Suprapubic skin (tissue), 4 donors: ENCODE measurements around the gene HDAC11. TPM values are rescaled to one million over a fixed set of nuclear protein-coding genes. Genes with fewer than 3 reads are reported as not detected.

Experiments
- DNase-seq, 2 donors: peaks; one replicate each; pipeline ENCODE4 v3.0.0-alpha.2; 2019; ENCODE audit warnings: low spot score in 2 of 2
- H3K27ac ChIP-seq: fragments of 200-600 bp; sonication (generic); one replicate; pipeline ENCODE4 v1.5.1; 2019
- H3K27me3 ChIP-seq: fragments of 200-600 bp; sonication (generic); one replicate; pipeline ENCODE4 v1.5.1; 2019
- H3K36me3 ChIP-seq: fragments of 200-600 bp; sonication (generic); one replicate; pipeline ENCODE4 v1.5.1; 2019
- H3K4me1 ChIP-seq: fragments of 200-600 bp; sonication (generic); one replicate; pipeline ENCODE4 v1.5.1; 2019
- H3K4me3 ChIP-seq: fragments of 200-600 bp; sonication (generic); one replicate; pipeline ENCODE4 v1.5.1; 2019; ENCODE audit warnings: mild to moderate bottlenecking
- H3K9me3 ChIP-seq: fragments of 200-600 bp; sonication (generic); one replicate; pipeline ENCODE4 v1.5.1; 2019
- EP300 ChIP-seq: sonication (generic); formaldehyde crosslinking; IDR thresholded peaks from one replicate; pipeline ENCODE4 v1.6.1; 2017; ENCODE audit warnings: antibody characterized with exemption
- POLR2A ChIP-seq, 2 donors: fragments of 450-650 bp; IDR thresholded peaks; one replicate each; pipeline ENCODE4 v1.6.1; 2017; ENCODE audit warnings: antibody characterized with exemption in 2 of 2, mild to moderate bottlenecking in 2 of 2, moderate library complexity in 2 of 2
- POLR2AphosphoS5 ChIP-seq, 3 donors: sonication (generic); formaldehyde crosslinking; IDR thresholded peaks; one replicate each; pipeline ENCODE4 v1.6.1; 2017; ENCODE audit warnings: antibody characterized with exemption in 3 of 3
- WGBS: methylation state at CpG from one replicate; pipeline ENCODE4 v1.1.5; 2018; 5-methylcytosine and 5-hydroxymethylcytosine counted together
- total RNA-seq, 4 donors: library from RNA; depleted of rRNA; stranded (reverse); fragments of >200 nt; gene quantifications; one replicate each; pipeline ENCODE4 v1.1.0, GENCODE V29; 2016
- TF ChIP-seq, protein P1 (sequence below), 2 donors: fragments of 200-600 bp in 1 of 2; fragments of 450-650 bp in 1 of 2; sonication (generic) in 1 of 2; IDR thresholded peaks; one replicate each; pipeline ENCODE4 v1.5.1; 2016 to 2019; ENCODE audit warnings: antibody characterized with exemption in 2 of 2, mild to moderate bottlenecking in 1 of 2, moderate library complexity in 1 of 2

Gene HDAC11
- total RNA-seq, 4 donors from 2014 or later = 16.7 to 28.3 (median 27.5) TPM

DNA sequence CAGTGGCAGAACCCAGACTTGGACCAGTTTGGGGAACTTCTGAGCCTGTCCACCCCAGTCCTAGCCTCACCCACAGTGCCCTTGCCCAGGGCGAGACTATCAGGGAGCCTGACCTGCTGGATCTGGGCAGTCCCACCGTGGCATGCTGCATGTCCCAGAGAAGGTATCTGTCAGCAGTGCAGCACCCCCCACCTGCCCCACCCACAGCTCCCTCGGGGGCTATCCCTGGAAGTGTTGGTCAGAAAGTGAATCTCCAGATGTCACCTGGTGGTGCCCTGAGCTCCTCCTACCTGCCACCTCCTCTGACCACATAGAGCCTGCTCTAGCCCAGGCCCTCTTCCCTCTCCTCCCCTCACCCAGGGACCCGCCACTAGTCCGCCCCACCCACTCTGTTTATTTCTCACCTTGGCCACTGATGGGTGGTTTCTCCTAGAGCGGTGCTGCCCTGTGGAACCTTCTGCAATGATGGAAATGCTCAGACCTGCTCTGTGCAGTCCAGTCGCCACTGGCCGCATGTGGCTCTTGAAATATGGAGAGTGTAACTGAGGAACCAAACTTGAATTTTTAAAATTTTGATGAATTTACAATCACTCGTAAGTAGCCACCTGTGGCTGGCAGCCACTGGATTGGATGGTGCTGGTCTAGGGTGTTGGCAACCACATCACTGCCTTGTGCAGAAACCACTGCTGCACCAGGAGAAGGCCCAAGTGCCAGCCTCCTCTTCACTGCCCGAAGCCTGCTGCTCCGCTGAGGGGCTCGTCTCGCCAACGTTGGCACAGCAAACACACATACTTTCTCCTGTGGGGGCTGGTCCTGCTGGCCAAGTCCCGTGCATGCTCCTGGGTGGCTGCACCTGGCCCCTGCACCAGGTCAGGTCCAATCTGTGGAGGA is 13.1 kb downstream of the HDAC11 start:
- peaks cover 11% of the 10 kb centered on the region for H3K36me3 ChIP-seq
- peaks cover 16% of the 10 kb centered on the region for H3K4me1 ChIP-seq
- 89% methylated on average over 13 of the region's 15 CpGs for WGBS
- no peaks in the 10 kb centered on the region for H3K9me3 ChIP-seq
- no peak overlapping the region for H3K27ac ChIP-seq
- H3K27me3 ChIP-seq = no peaks in the 10 kb centered on the region
- TF ChIP-seq, protein P1, sequence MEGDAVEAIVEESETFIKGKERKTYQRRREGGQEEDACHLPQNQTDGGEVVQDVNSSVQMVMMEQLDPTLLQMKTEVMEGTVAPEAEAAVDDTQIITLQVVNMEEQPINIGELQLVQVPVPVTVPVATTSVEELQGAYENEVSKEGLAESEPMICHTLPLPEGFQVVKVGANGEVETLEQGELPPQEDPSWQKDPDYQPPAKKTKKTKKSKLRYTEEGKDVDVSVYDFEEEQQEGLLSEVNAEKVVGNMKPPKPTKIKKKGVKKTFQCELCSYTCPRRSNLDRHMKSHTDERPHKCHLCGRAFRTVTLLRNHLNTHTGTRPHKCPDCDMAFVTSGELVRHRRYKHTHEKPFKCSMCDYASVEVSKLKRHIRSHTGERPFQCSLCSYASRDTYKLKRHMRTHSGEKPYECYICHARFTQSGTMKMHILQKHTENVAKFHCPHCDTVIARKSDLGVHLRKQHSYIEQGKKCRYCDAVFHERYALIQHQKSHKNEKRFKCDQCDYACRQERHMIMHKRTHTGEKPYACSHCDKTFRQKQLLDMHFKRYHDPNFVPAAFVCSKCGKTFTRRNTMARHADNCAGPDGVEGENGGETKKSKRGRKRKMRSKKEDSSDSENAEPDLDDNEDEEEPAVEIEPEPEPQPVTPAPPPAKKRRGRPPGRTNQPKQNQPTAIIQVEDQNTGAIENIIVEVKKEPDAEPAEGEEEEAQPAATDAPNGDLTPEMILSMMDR (IDR thresholded peaks at IDR 0.05) = no peak
- no peak for TF ChIP-seq EP300
- TF ChIP-seq POLR2AphosphoS5 (IDR thresholded peaks at IDR 0.05) = no peak
- TF ChIP-seq POLR2A (IDR thresholded peaks at IDR 0.05) = no peak
- peak in 1 of 2 donors; percentile 40 for DNase-seq
- no peak overlapping the region for H3K4me3 ChIP-seq

GRCh38 chr3:13493867-13494441 is 13.8 kb downstream of the HDAC11 start:
- Histone ChIP-seq H3K4me1 (peaks cover 16% of the 10 kb centered on the region), H3K36me3 (peaks cover 16% of the 10 kb centered on the region), H3K27me3 (no peaks in the 10 kb centered on the region)

GRCh38 chr3:13494463-13495350 is 14.6 kb downstream of the HDAC11 start:
- no peaks in the 10 kb centered on the region for H3K27me3 ChIP-seq
- 61% methylated on average over 8 of the region's 11 CpGs for WGBS
- no peak overlapping the region for H3K27ac ChIP-seq
- no peaks in the 10 kb centered on the region for H3K9me3 ChIP-seq
- DNase-seq = peak in 1 of 2 donors; percentile 63
- peaks cover 17% of the 10 kb centered on the region for H3K36me3 ChIP-seq
- peaks cover 16% of the 10 kb centered on the region for H3K4me1 ChIP-seq
- no peak overlapping the region for H3K4me3 ChIP-seq
- TF ChIP-seq POLR2AphosphoS5 (IDR thresholded peaks at IDR 0.05) (no peak), EP300 (no peak), POLR2A (IDR thresholded peaks at IDR 0.05) (no peak)
- TF ChIP-seq, protein P1 (IDR thresholded peaks at IDR 0.05) = peak in 1 of 2 donors; percentile 36

More at GRCh38 chr3:13493867-13494441, 13.8 kb downstream of the HDAC11 start:
- Histone ChIP-seq H3K9me3 (no peaks in the 10 kb centered on the region), H3K4me3 (no peak overlapping the region), H3K27ac (no peak overlapping the region)
- WGBS = 82% methylated on average over 15 of the region's 15 CpGs
- peak in 1 of 2 donors; percentile 58 for DNase-seq
- no peak for TF ChIP-seq POLR2A (IDR thresholded peaks at IDR 0.05)
- TF ChIP-seq EP300 = no peak
- TF ChIP-seq POLR2AphosphoS5 (IDR thresholded peaks at IDR 0.05) = no peak
- TF ChIP-seq, protein P1 (IDR thresholded peaks at IDR 0.05) = no peak

- 88% methylated on average over 3 of the region's 3 CpGs for WGBS
- Histone ChIP-seq H3K4me3 (no peak overlapping the region), H3K4me1 (peaks cover 19% of the 10 kb centered on the region), H3K36me3 (peaks cover 17% of the 10 kb centered on the region), H3K9me3 (no peaks in the 10 kb centered on the region), H3K27me3 (no peaks in the 10 kb centered on the region), H3K27ac (no peak overlapping the region)
- peak in 1 of 2 donors; percentile 49 for DNase-seq
- TF ChIP-seq POLR2AphosphoS5 (IDR thresholded peaks at IDR 0.05) (no peak), POLR2A (IDR thresholded peaks at IDR 0.05) (no peak)
- TF ChIP-seq, protein P1 (IDR thresholded peaks at IDR 0.05) = no peak
Measured at GRCh38 chr3:13495351-13495813, 15.3 kb downstream of the HDAC11 start.
